Naive thymus-derived CD8-positive, alpha-beta T cell (primary cell): ENCODE data around the gene NOS1AP. TPM values are rescaled to one million over a fixed set of nuclear protein-coding genes. Genes with fewer than 3 reads are reported as not detected.
A peak's percentile ranks its signal among the peaks of the same experiment; 100 is the strongest.
"Not testable (repeated sequence)": the region's sequence is repeated elsewhere in the genome, so short reads cannot be mapped to it uniquely, and the experiment has no call there.

Experiments
- ATAC-seq, 2 donors: fragments of 150-1000 bp; cut with Tn5 transposase in 1 of 2; sonication (Bioruptor Pico), chemical (Tn5 transposase) in 1 of 2; 1 replicate in 1 of 2; 2 replicates in 1 of 2; pipeline ENCODE4 v1.10.0; 2021; ENCODE audit warnings: mild to moderate bottlenecking in 2 of 2, moderate library complexity in 2 of 2
- POLR2A ChIA-PET: fragments of 350-600 bp; sonication (Branson Sonifier 250); formaldehyde crosslinking; loops from one replicate; lab custom pipeline; 2021; ENCODE audit warnings: antibody characterized with exemption; lab: Charles Lee
- DNase-seq, 10 donors: peaks; one replicate each; pipeline versions ENCODE4 v3.0.0 to v3.0.0-alpha.2; 2020 to 2022
- H3K27ac Mint-ChIP-seq, 10 donors: one replicate each; pipeline ENCODE4 v1.8.0; 2020 to 2022; ENCODE audit warnings: mild to moderate bottlenecking in 10 of 10, mixed read lengths in 10 of 10, moderate library complexity in 4 of 10, inconsistent platforms in 1 of 10
- H3K27me3 Mint-ChIP-seq, 5 donors: one replicate each; pipeline ENCODE4 v1.8.0; 2021 to 2022; ENCODE audit warnings: mixed read lengths in 5 of 5
- H3K36me3 Mint-ChIP-seq, 3 donors: one replicate each; pipeline ENCODE4 v1.8.0; 2020 to 2022; ENCODE audit warnings: mixed read lengths in 3 of 3, mild to moderate bottlenecking in 2 of 3, inconsistent platforms in 1 of 3
- H3K4me1 Mint-ChIP-seq, 4 donors: one replicate each; pipeline ENCODE4 v1.8.0; 2021 to 2022; ENCODE audit warnings: mixed read lengths in 4 of 4
- H3K4me3 Mint-ChIP-seq, 10 donors: one replicate each; pipeline ENCODE4 v1.8.0; 2020 to 2022; ENCODE audit warnings: mild to moderate bottlenecking in 10 of 10, mixed read lengths in 10 of 10, moderate library complexity in 6 of 10, inconsistent platforms in 1 of 10
- H3K9me3 Mint-ChIP-seq, 9 donors: one replicate each; pipeline ENCODE4 v1.8.0; 2020 to 2022; ENCODE audit warnings: mixed read lengths in 9 of 9, mild to moderate bottlenecking in 3 of 9, inconsistent platforms in 1 of 9, moderate library complexity in 1 of 9
- polyA plus RNA-seq, 3 donors: library from polyadenylated mRNA; unstranded; fragments of 300-500 nt; fragmentation: Illumina TruSeq; gene quantifications; one replicate each; pipeline ENCODE4 v1.2.3, GENCODE V29; 2021
- total RNA-seq, 8 experiments: library from RNA in 2 of 8; stranded (reverse) in 2 of 8; gene quantifications; one replicate each; pipeline ENCODE4 v1.2.3 and lab custom pipeline; 2021 to 2026

NOS1AP gene
- total and polyA plus RNA-seq, 5 experiments from 2014 or later, result not detected

GRCh38 chr1:162033428-162033827, 36.1 kb upstream of the NOS1AP start:
- DNase-seq (no peak), ATAC-seq (no peak)
- no peaks in the 10 kb centered on the region for H3K36me3 Mint-ChIP-seq
- no peak overlapping the region for H3K27ac Mint-ChIP-seq
- no peaks in the 10 kb centered on the region for H3K9me3 Mint-ChIP-seq
- H3K4me1 Mint-ChIP-seq, result peaks cover 0 to 3% (median 1%) of the 10 kb centered on the region in 4 donors
- POLR2A ChIA-PET, result no interaction called here
- H3K4me3 Mint-ChIP-seq, result no peak overlapping the region
- peaks cover 4 to 28% (median 17%) of the 10 kb centered on the region in 5 donors for H3K27me3 Mint-ChIP-seq

GRCh38 chr1:162035241-162035640, 34.2 kb upstream of the NOS1AP start:
- H3K4me3 Mint-ChIP-seq, result no peak overlapping the region
- DNase-seq (no peak), ATAC-seq (no peak)
- no peaks in the 10 kb centered on the region for H3K9me3 Mint-ChIP-seq
- peaks cover 3 to 26% (median 17%) of the 10 kb centered on the region in 5 donors for H3K27me3 Mint-ChIP-seq
- H3K36me3 Mint-ChIP-seq, result no peaks in the 10 kb centered on the region
- no peak overlapping the region for H3K27ac Mint-ChIP-seq
- H3K4me1 Mint-ChIP-seq, result peaks cover 0 to 3% (median 1%) of the 10 kb centered on the region in 4 donors
- POLR2A ChIA-PET, result no interaction called here

- no peak overlapping the region for H3K4me3 Mint-ChIP-seq
- POLR2A ChIA-PET, result interaction anchor here (0.7 to 1.3 kb wide), 3 partner anchors 118 to 267 kb away, joined by 3 to 9 read pairs (median 3); no protein-coding TSS in a partner anchor
- H3K4me1 Mint-ChIP-seq, result peaks cover 0 to 3% (median 1%) of the 10 kb centered on the region in 4 donors
- peaks cover 1 to 21% (median 17%) of the 10 kb centered on the region in 5 donors for H3K27me3 Mint-ChIP-seq
- ATAC-seq (no peak), DNase-seq (no peak)
- no peaks in the 10 kb centered on the region for H3K36me3 Mint-ChIP-seq
- peak overlapping the region in 1 of 10 donors; percentile 35 for H3K27ac Mint-ChIP-seq
- H3K9me3 Mint-ChIP-seq, result peaks cover 0 to 4% (median 0%) of the 10 kb centered on the region in 9 donors
Measured at GRCh38 chr1:162036163-162036562, 33.3 kb upstream of the NOS1AP start.

GRCh38 chr1:162038624-162039023, 30.9 kb upstream of the NOS1AP start:
- Mint-ChIP-seq H3K4me1 (peaks cover 0 to 3% (median 1%) of the 10 kb centered on the region in 4 donors), H3K4me3 (no peak overlapping the region), H3K36me3 (peaks cover 0 to 6% (median 0%) of the 10 kb centered on the region in 3 donors), H3K27me3 (peaks cover 5 to 19% (median 7%) of the 10 kb centered on the region in 5 donors), H3K27ac (peak overlapping the region in 1 of 10 donors; percentile 40), H3K9me3 (peaks cover 0 to 10% (median 6%) of the 10 kb centered on the region in 9 donors)
- DNase-seq, result no peak
- POLR2A ChIA-PET, result no interaction called here
- ATAC-seq, result no peak

GRCh38 chr1:162040001-162040400, 29.5 kb upstream of the NOS1AP start:
- peaks cover 0 to 6% (median 0%) of the 10 kb centered on the region in 3 donors for H3K36me3 Mint-ChIP-seq
- ATAC-seq (no peak), DNase-seq (no peak)
- peaks cover 0 to 10% (median 6%) of the 10 kb centered on the region in 9 donors for H3K9me3 Mint-ChIP-seq
- H3K4me1 Mint-ChIP-seq, result peaks cover 0 to 3% (median 1%) of the 10 kb centered on the region in 4 donors
- POLR2A ChIA-PET, result no interaction called here
- H3K4me3 Mint-ChIP-seq, result no peak overlapping the region
- H3K27ac Mint-ChIP-seq, result no peak overlapping the region
- peaks cover 0 to 13% (median 5%) of the 10 kb centered on the region in 5 donors for H3K27me3 Mint-ChIP-seq

- Mint-ChIP-seq H3K36me3 (peaks cover 0 to 6% (median 0%) of the 10 kb centered on the region in 3 donors), H3K27me3 (peaks cover 0 to 13% (median 5%) of the 10 kb centered on the region in 5 donors), H3K4me1 (peaks cover 0 to 3% (median 0%) of the 10 kb centered on the region in 4 donors), H3K9me3 (peaks cover 0 to 10% (median 6%) of the 10 kb centered on the region in 9 donors), H3K4me3 (no peak overlapping the region), H3K27ac (peak overlapping the region in 1 of 10 donors; percentile 35)
- no peak for ATAC-seq
- POLR2A ChIA-PET, result no interaction called here
- no peak for DNase-seq
Measured at GRCh38 chr1:162040657-162041056, 28.8 kb upstream of the NOS1AP start.

GRCh38 chr1:162042361-162042760, 27.1 kb upstream of the NOS1AP start:
- Mint-ChIP-seq H3K27ac (no peak overlapping the region), H3K9me3 (peaks cover 0 to 10% (median 6%) of the 10 kb centered on the region in 9 donors), H3K36me3 (peaks cover 0 to 6% (median 0%) of the 10 kb centered on the region in 3 donors), H3K27me3 (peaks cover 0 to 16% (median 5%) of the 10 kb centered on the region in 5 donors), H3K4me3 (no peak overlapping the region), H3K4me1 (no peaks in the 10 kb centered on the region)
- DNase-seq, result no peak
- POLR2A ChIA-PET, result no interaction called here
- ATAC-seq, result no peak

- POLR2A ChIA-PET, result no interaction called here
- peaks cover 0 to 10% (median 2%) of the 10 kb centered on the region in 5 donors for H3K27me3 Mint-ChIP-seq
Measured at GRCh38 chr1:162046921-162047320, 22.6 kb upstream of the NOS1AP start.

GRCh38 chr1:162053949-162054348, 15.5 kb upstream of the NOS1AP start:
- ATAC-seq, H3K9me3 Mint-ChIP-seq, POLR2A ChIA-PET, H3K4me1 Mint-ChIP-seq, H3K4me3 Mint-ChIP-seq, H3K36me3 Mint-ChIP-seq, DNase-seq, H3K27ac Mint-ChIP-seq: not testable (repeated sequence)
- peaks cover 2 to 11% (median 6%) of the 10 kb centered on the region in 5 donors for H3K27me3 Mint-ChIP-seq

More at GRCh38 chr1:162046921-162047320, 22.6 kb upstream of the NOS1AP start:
- no peak for DNase-seq
- H3K9me3 Mint-ChIP-seq, result peaks cover 0 to 9% (median 4%) of the 10 kb centered on the region in 9 donors
- peaks cover 0 to 4% (median 0%) of the 10 kb centered on the region in 3 donors for H3K36me3 Mint-ChIP-seq
- H3K27ac Mint-ChIP-seq, result no peak overlapping the region
- H3K4me3 Mint-ChIP-seq, result no peak overlapping the region
- no peaks in the 10 kb centered on the region for H3K4me1 Mint-ChIP-seq
- no peak for ATAC-seq

- POLR2A ChIA-PET, result no interaction called here
- Mint-ChIP-seq H3K4me1 (no peaks in the 10 kb centered on the region), H3K27ac (peak overlapping the region in 1 of 10 donors; percentile 14), H3K4me3 (no peak overlapping the region), H3K27me3 (peaks cover 2 to 11% (median 5%) of the 10 kb centered on the region in 5 donors), H3K36me3 (no peaks in the 10 kb centered on the region), H3K9me3 (no peaks in the 10 kb centered on the region)
- DNase-seq (no peak), ATAC-seq (no peak)
Measured at GRCh38 chr1:162055062-162055461, 14.4 kb upstream of the NOS1AP start.

- DNase-seq, result peak in 9 of 10 donors; percentile 5 to 66 (median 33)
- Mint-ChIP-seq H3K36me3 (no peaks in the 10 kb centered on the region), H3K9me3 (no peaks in the 10 kb centered on the region), H3K4me3 (no peak overlapping the region), H3K27ac (no peak overlapping the region), H3K4me1 (no peaks in the 10 kb centered on the region), H3K27me3 (peaks cover 2 to 16% (median 5%) of the 10 kb centered on the region in 5 donors)
- peak; percentile 65 to 78 for ATAC-seq
- POLR2A ChIA-PET, result no interaction called here
Measured at GRCh38 chr1:162056043-162056442, 13.4 kb upstream of the NOS1AP start.

- no peak overlapping the region for H3K27ac Mint-ChIP-seq
- H3K36me3 Mint-ChIP-seq, result no peaks in the 10 kb centered on the region
- no peaks in the 10 kb centered on the region for H3K9me3 Mint-ChIP-seq
- no peak for ATAC-seq
- H3K4me1 Mint-ChIP-seq, result no peaks in the 10 kb centered on the region
- H3K4me3 Mint-ChIP-seq, result no peak overlapping the region
- peaks cover 2 to 16% (median 5%) of the 10 kb centered on the region in 5 donors for H3K27me3 Mint-ChIP-seq
- POLR2A ChIA-PET, result no interaction called here
- no peak for DNase-seq
Measured at GRCh38 chr1:162056579-162056978, 12.9 kb upstream of the NOS1AP start.

GRCh38 chr1:162059721-162060120, 9.8 kb upstream of the NOS1AP start:
- H3K36me3 Mint-ChIP-seq, result no peaks in the 10 kb centered on the region
- ATAC-seq (no peak), DNase-seq (no peak)
- peaks cover 2 to 32% (median 21%) of the 10 kb centered on the region in 5 donors for H3K27me3 Mint-ChIP-seq
- POLR2A ChIA-PET, result interaction anchor here (1.2 kb wide), 1 partner anchor 11 kb away, joined by 3 read pairs; no protein-coding TSS in a partner anchor
- no peaks in the 10 kb centered on the region for H3K4me1 Mint-ChIP-seq
- no peaks in the 10 kb centered on the region for H3K9me3 Mint-ChIP-seq
- H3K4me3 Mint-ChIP-seq, result no peak overlapping the region
- peak overlapping the region in 1 of 10 donors; percentile 6 for H3K27ac Mint-ChIP-seq
